ENCODE results near the gene GTPBP4. TPM values are rescaled to one million over a fixed set of nuclear protein-coding genes. Genes with fewer than 3 reads are reported as not detected.

GTPBP4 gene
- total RNA-seq, 1 donor from 2014 or later, result 27.8 TPM

Other genes starting within 250 kb of the GTPBP4 start
- gene LARP4B, start 56.7 kb upstream of the GTPBP4 start, total RNA-seq, result 72.9 TPM
- not detected for gene IDI2, start 37.4 kb downstream of the GTPBP4 start, total RNA-seq
- gene IDI1, start 60.7 kb downstream of the GTPBP4 start, total RNA-seq, result 15.8 TPM
- gene WDR37, start 68.0 kb downstream of the GTPBP4 start, total RNA-seq, result 35.0 TPM